Ovary (tissue), 9 donors: ENCODE data around the gene LARP4B. TPM values are rescaled to one million over a fixed set of nuclear protein-coding genes. Genes with fewer than 3 reads are reported as not detected.
A peak's percentile ranks its signal among the peaks of the same experiment; 100 is the strongest.

Source experiments
- DNase-seq, 5 donors: peaks; one replicate each; pipeline ENCODE4 v3.0.0-alpha.2; 2019 to 2020
- H3K27ac ChIP-seq, 2 donors: fragments of 200-600 bp; one replicate each; pipeline versions ENCODE4 v1.5.1 to v1.8.0; 2019 to 2022
- H3K27me3 ChIP-seq: fragments of 200-600 bp; one replicate; pipeline ENCODE4 v1.8.0; 2022
- H3K36me3 ChIP-seq: fragments of 200-600 bp; sonication (generic); one replicate; pipeline ENCODE4 v1.5.1; 2019
- H3K4me1 ChIP-seq: one replicate; pipeline ENCODE4 v1.8.1; 2013; ENCODE audit warnings: mild to moderate bottlenecking, moderate library complexity; ENCODE audit not compliant: insufficient read depth
- H3K4me3 ChIP-seq: fragments of 200-600 bp; sonication (generic); one replicate; pipeline ENCODE4 v1.5.1; 2017
- H3K9me3 ChIP-seq, 2 donors: fragments of 200-600 bp in 1 of 2; sonication (generic) in 1 of 2; one replicate each; pipeline versions ENCODE4 v1.5.1 to v1.8.1; 2013 to 2019; ENCODE audit warnings: mild to moderate bottlenecking in 1 of 2, moderate library complexity in 1 of 2
- EP300 ChIP-seq: sonication (generic); formaldehyde crosslinking; IDR thresholded peaks from one replicate; pipeline ENCODE4 v1.6.1; 2017; ENCODE audit warnings: antibody characterized with exemption
- POLR2A ChIP-seq: fragments of 450-650 bp; IDR thresholded peaks from one replicate; pipeline ENCODE4 v1.6.1; 2017; ENCODE audit warnings: antibody characterized with exemption, mild to moderate bottlenecking, moderate library complexity
- WGBS, 3 donors: extraction: QIAGEN DNeasy Blood & Tissue Kit in 1 of 3; methylation state at CpG; one replicate each; pipeline versions ENCODE4 v1.1.5 to v1.1.7; 2013 to 2017; 5-methylcytosine and 5-hydroxymethylcytosine counted together
- intact Hi-C, 4 donors: fragments of 100-400 bp; cut with DNase I; formaldehyde crosslinking; loops; one replicate each; pipeline versions ENCODE4 v1.11.0 to v1.15.1; 2022 to 2023
- polyA plus RNA-seq, 2 donors: library from polyadenylated mRNA; stranded (reverse); fragments of 200-250 nt in 1 of 2; fragments of 350-450 nt in 1 of 2; fragmentation: Illumina TruSeq in 1 of 2; extraction: RNeasy Lipid Tissue Mini Kit (QIAGEN cat#74804) in 1 of 2; gene quantifications; one replicate each; pipeline ENCODE4 v1.2.3, GENCODE V29; 2013 to 2014
- total RNA-seq, 7 donors: library from RNA; depleted of rRNA in 2 of 7; stranded (reverse); fragments of >200 nt in 2 of 7; fragmentation: NEBNext Ultra II Directional in 3 of 7; extraction: Animal tissue kit (Norgen Biotek cat#: 25700) in 3 of 7; gene quantifications; one replicate each; pipeline versions ENCODE4 v1.1.0 to v1.2.4, GENCODE V29; 2016 to 2023
- TF ChIP-seq, protein P1 (sequence below), 3 donors: fragments of 450-650 bp in 2 of 3; fragments of 200-600 bp in 1 of 3; IDR thresholded peaks; one replicate each; pipeline versions ENCODE4 v1.5.1 to v1.8.0; 2016 to 2022; ENCODE audit warnings: antibody characterized with exemption in 3 of 3, mild to moderate bottlenecking in 1 of 3
- donor health status: DM: no; HTN: no; CAD: no; lungs with moderate emphysema.
- donor health status: DM: no; HTN: no; CAD: no.
- donor health status: Bipolar disorder and iron deficiency.
- donor health status: DM: yes; HTN: yes; CAD: no.
- donor health status: DM: no; HTN: no; CAD: no.
- donor health status: DM: yes; HTN: yes; CAD: no.

Gene LARP4B
- total and polyA plus RNA-seq, 9 donors, result 14.4 to 77.8 (median 54.4) TPM

DNA sequence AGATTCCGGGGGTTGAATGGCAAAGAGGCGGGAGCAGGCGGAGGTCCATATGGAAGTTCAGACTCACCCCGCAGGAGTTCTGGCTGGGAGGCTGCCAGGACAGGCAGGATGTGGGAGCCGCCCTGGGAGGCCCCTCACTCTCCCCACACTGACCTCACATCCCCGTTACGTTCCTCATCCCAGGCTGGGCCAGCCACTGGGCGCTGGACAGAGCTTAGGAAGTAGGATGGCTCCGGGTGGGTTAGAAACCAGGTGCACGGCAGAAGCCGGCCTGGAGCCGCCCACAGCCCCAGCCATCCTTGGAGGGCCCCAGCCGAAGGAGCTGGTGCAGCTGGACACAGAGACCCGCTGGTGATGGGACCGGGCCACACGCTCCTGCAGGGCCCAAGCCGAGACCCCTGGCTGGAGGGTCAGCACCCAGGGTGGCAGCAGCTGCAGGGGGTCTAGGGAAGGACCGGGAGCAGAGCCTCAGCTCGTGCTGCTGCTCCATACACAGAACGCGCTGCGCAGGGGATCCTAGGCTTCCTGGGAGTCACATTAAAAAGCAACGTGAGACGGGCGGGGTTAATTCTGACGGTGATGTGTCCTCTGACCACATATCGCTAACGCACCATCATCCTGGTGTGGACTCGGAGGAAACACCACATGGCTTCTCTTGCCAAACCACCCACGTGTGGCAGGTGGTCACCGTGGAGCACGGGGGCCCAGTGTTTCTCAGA is 143.4 kb downstream of the LARP4B start:
- peaks cover 3% of the 10 kb centered on the region for H3K4me1 ChIP-seq
- no peak overlapping the region for H3K4me3 ChIP-seq
- intact Hi-C loops, result loop anchor here in 3 of 4 donors (5.0 to 10.0 kb wide), 3 partner anchors 271 to 276 kb away; no protein-coding TSS in a partner anchor
- H3K27ac ChIP-seq, result no peak overlapping the region
- WGBS, 3 donors, result 43 to 58% (median 49%) methylated on average over 29 to 32 of the region's 32 CpGs
- TF ChIP-seq EP300 (no peak), POLR2A (no peak)
- TF ChIP-seq, protein P1, sequence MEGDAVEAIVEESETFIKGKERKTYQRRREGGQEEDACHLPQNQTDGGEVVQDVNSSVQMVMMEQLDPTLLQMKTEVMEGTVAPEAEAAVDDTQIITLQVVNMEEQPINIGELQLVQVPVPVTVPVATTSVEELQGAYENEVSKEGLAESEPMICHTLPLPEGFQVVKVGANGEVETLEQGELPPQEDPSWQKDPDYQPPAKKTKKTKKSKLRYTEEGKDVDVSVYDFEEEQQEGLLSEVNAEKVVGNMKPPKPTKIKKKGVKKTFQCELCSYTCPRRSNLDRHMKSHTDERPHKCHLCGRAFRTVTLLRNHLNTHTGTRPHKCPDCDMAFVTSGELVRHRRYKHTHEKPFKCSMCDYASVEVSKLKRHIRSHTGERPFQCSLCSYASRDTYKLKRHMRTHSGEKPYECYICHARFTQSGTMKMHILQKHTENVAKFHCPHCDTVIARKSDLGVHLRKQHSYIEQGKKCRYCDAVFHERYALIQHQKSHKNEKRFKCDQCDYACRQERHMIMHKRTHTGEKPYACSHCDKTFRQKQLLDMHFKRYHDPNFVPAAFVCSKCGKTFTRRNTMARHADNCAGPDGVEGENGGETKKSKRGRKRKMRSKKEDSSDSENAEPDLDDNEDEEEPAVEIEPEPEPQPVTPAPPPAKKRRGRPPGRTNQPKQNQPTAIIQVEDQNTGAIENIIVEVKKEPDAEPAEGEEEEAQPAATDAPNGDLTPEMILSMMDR (IDR thresholded peaks at IDR 0.05), result no peak
- H3K9me3 ChIP-seq, result no peaks in the 10 kb centered on the region
- no peaks in the 10 kb centered on the region for H3K36me3 ChIP-seq
- DNase-seq, result peak in 2 of 5 donors; percentile 14 to 47
- H3K27me3 ChIP-seq, result no peaks in the 10 kb centered on the region

DNA sequence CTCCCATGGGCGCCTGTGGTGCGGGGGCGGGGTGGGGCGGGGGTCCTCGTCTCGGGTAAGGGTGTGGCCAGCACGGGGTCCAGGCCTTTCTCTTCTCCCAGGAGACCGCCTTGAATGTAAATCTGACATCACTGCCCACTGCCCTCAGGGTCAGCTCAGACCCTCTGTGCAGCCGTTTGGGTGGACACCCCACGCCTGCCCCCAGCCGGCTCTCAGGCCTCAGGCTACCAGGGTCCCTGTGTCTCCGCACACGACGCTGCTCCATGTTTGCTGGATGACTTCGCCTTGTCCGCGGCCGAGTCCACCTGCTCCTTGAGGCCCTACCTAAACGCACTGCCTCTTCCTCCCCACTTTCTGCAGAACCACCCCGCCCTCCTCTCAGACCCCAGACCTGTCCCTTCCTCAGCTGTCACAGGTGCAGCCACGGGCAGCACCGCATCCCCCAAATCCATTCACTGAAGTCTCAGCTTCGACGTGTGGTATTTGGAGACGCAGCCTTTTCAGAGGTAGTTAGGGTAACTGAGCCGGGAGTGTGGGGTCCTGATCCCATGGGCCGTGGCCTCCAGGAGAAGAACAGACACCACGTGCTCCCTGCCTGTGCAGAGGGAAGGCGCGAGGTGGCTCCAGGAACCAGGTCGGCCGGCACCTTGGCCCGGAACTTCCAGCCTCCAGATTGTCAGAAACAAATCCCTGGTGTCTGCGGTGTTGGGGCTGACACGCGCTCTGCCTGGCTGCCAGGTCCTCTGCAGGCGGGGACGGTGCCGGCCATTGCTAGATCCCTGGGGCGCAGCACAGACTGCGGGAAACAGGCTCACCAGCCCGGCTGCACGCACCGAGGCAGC is 144.7 kb downstream of the LARP4B start:
- WGBS, 3 donors, result 91 to 93% (median 92%) methylated on average over 42 to 44 of the region's 44 CpGs
- Histone ChIP-seq H3K27me3 (no peaks in the 10 kb centered on the region), H3K4me3 (no peak overlapping the region), H3K9me3 (no peaks in the 10 kb centered on the region), H3K4me1 (peaks cover 3% of the 10 kb centered on the region), H3K27ac (no peak overlapping the region), H3K36me3 (no peaks in the 10 kb centered on the region)
- intact Hi-C loops, result loop anchor here in 3 of 4 donors (5.0 to 10.0 kb wide), 3 partner anchors 270 to 275 kb away; no protein-coding TSS in a partner anchor
- TF ChIP-seq POLR2A, result no peak
- no peak for TF ChIP-seq EP300
- TF ChIP-seq, protein P1 (IDR thresholded peaks at IDR 0.05), result no peak
- DNase-seq, result peak in 2 of 5 donors; percentile 13 to 32

DNA sequence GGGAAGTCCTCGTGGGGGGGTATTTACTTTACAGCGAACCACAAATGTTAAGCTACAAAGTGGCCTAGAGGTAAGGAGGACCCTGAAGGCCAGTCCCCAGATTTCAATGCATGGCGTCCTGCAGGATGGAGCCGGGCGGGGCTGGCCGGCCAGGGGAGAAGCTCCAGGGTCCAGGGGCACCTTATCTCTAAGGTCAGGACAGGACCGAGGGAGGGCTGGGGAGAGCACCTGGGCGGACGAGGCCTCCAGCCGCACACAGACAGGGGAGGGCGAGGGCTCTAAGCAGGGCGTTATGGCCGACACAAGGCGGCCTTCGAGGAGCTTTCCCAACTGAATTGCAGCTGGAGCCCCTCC is 145.7 kb downstream of the LARP4B start:
- Histone ChIP-seq H3K4me3 (no peak overlapping the region), H3K27me3 (no peaks in the 10 kb centered on the region), H3K9me3 (no peaks in the 10 kb centered on the region), H3K4me1 (peaks cover 3% of the 10 kb centered on the region), H3K36me3 (no peaks in the 10 kb centered on the region), H3K27ac (no peak overlapping the region)
- DNase-seq, result peak in 2 of 5 donors; percentile 10 to 17
- WGBS, 3 donors, result 83 to 89% (median 86%) methylated on average over 15 of the region's 15 CpGs
- intact Hi-C loops, result loop anchor here in 3 of 4 donors (5.0 to 10.0 kb wide), 3 partner anchors 269 to 274 kb away; no protein-coding TSS in a partner anchor
- TF ChIP-seq POLR2A (no peak), EP300 (no peak)
- TF ChIP-seq, protein P1 (IDR thresholded peaks at IDR 0.05), result no peak

DNA sequence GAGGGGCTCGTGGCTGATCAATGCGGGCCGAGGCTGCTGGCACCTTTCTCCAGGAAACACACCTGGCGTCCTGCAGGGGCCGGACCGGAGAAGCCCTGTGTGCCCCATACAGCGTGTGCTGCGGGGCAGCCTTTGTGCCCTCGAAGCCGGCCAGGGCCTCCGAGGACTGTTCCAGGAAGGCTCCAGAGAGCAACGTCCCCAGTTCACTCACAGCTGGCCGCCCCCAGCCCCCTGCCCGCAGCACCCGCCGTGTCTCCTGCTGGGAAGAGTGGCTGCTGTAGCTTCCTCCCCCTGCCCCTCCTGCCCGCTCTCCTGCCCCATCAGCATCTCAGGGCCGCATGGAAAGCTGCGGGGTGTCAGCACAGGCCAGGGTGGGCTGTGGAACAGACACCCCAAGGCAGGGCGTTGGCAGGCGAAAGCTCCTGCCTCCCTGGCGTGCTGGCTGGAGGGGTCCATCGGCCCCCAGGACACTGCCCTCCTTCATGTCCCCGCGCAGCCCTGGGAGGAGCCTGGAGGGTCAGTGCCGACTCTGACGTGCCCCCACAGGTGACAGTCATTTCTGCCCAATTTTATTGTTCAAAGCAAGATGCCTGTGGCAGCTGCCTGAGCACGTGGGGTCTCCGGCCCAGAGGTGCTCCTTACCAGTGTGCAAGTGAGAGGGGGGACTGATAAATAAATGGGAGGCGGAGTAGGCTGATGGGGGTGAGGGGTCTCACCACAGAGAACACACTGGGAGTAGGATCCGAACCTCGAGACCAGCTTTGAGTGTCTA is 146.2 kb downstream of the LARP4B start:
- H3K27me3 ChIP-seq, result no peaks in the 10 kb centered on the region
- H3K36me3 ChIP-seq, result no peaks in the 10 kb centered on the region
- DNase-seq, result peak in 1 of 5 donors; percentile 9
- no peak overlapping the region for H3K4me3 ChIP-seq
- intact Hi-C loops, result loop anchor here in 3 of 4 donors (5.0 to 10.0 kb wide), 3 partner anchors 268 to 273 kb away; no protein-coding TSS in a partner anchor
- peaks cover 3% of the 10 kb centered on the region for H3K4me1 ChIP-seq
- TF ChIP-seq EP300 (no peak), POLR2A (no peak)
- TF ChIP-seq, protein P1 (IDR thresholded peaks at IDR 0.05), result no peak
- WGBS, 3 donors, result 58 to 77% (median 59%) methylated on average over 23 to 32 of the region's 32 CpGs
- H3K27ac ChIP-seq, result no peak overlapping the region
- no peaks in the 10 kb centered on the region for H3K9me3 ChIP-seq
